Neural cell (in vitro differentiated cells): Measurements from ENCODE around the gene ZRANB1.

ENCODE experiments used
- EP300 ChIP-seq: fragments of 450-650 bp; conservative IDR thresholded peaks from 2 replicates; pipeline ENCODE4 v1.6.1; 2014; ENCODE audit warnings: antibody characterized with exemption, mild to moderate bottlenecking, moderate library complexity; ENCODE audit not compliant: poor library complexity, severe bottlenecking
- EZH2 ChIP-seq: fragments of 200-600, 300-800 bp; shearing (Covaris generic), sonication (generic); IDR thresholded peaks from 2 replicates; pipeline ENCODE4 v1.6.1; 2014; ENCODE audit warnings: antibody characterized with exemption, low read length, borderline replicate concordance, mild to moderate bottlenecking; ENCODE audit not compliant: insufficient read depth, poor library complexity, severe bottlenecking
- MXI1 ChIP-seq: fragments of 450-650 bp; conservative IDR thresholded peaks from 2 replicates; pipeline ENCODE4 v1.6.1; 2014; ENCODE audit warnings: antibody characterized with exemption, mild to moderate bottlenecking; ENCODE audit not compliant: poor library complexity, severe bottlenecking
- POLR2AphosphoS5 ChIP-seq: IDR thresholded peaks from 2 replicates; pipeline ENCODE4 v1.6.1; 2012
- RAD21 ChIP-seq: fragments of 450-650 bp; conservative IDR thresholded peaks from 2 replicates; pipeline ENCODE4 v1.6.1; 2014; ENCODE audit warnings: antibody characterized with exemption, mild to moderate bottlenecking, moderate library complexity
- SMC3 ChIP-seq: fragments of 450-650 bp; conservative IDR thresholded peaks from 2 replicates; pipeline ENCODE4 v1.6.1; 2014; ENCODE audit warnings: antibody characterized with exemption, mild to moderate bottlenecking, moderate library complexity; ENCODE audit not compliant: poor library complexity
- TAF1 ChIP-seq: IDR thresholded peaks from 2 replicates; pipeline ENCODE4 v1.6.1; 2012; ENCODE audit warnings: low read depth
- TF ChIP-seq, protein P1 (sequence below): fragments of 450-650 bp; IDR thresholded peaks from 2 replicates; pipeline ENCODE4 v1.5.1; 2014; ENCODE audit warnings: antibody characterized with exemption, mild to moderate bottlenecking, moderate library complexity; ENCODE audit not compliant: poor library complexity, severe bottlenecking
- TF ChIP-seq, protein P2 (sequence below): IDR thresholded peaks from 2 replicates; pipeline ENCODE4 v1.6.1; 2012; ENCODE audit warnings: borderline replicate concordance

DNA sequence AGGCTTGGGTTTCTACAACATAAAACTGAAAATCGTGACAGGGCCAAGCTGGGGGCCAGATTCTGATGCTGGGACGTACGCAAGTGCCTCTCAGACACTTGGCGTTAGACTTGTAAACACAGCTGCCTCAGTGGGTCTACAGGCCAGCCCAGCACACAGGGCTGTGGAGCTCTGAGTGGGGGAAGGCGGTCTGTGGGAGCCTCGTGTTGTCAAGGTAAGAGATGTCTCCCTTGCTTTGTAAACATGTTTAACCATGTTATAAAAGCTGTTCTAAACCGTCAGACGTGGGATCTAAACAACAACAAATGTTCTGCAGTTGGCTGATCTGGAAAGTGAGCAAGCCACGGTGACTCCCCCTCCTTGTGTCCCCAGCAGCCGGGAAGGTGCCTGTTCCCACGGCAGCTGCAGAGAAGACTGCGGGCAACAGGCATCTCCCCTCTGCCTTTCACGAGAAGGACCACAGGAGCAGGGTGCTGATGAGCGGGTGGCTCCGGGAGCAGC, 67.8 kb downstream of the ZRANB1 start:
- TF ChIP-seq, protein P1, sequence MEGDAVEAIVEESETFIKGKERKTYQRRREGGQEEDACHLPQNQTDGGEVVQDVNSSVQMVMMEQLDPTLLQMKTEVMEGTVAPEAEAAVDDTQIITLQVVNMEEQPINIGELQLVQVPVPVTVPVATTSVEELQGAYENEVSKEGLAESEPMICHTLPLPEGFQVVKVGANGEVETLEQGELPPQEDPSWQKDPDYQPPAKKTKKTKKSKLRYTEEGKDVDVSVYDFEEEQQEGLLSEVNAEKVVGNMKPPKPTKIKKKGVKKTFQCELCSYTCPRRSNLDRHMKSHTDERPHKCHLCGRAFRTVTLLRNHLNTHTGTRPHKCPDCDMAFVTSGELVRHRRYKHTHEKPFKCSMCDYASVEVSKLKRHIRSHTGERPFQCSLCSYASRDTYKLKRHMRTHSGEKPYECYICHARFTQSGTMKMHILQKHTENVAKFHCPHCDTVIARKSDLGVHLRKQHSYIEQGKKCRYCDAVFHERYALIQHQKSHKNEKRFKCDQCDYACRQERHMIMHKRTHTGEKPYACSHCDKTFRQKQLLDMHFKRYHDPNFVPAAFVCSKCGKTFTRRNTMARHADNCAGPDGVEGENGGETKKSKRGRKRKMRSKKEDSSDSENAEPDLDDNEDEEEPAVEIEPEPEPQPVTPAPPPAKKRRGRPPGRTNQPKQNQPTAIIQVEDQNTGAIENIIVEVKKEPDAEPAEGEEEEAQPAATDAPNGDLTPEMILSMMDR: no peak
- TF ChIP-seq, protein P2, sequence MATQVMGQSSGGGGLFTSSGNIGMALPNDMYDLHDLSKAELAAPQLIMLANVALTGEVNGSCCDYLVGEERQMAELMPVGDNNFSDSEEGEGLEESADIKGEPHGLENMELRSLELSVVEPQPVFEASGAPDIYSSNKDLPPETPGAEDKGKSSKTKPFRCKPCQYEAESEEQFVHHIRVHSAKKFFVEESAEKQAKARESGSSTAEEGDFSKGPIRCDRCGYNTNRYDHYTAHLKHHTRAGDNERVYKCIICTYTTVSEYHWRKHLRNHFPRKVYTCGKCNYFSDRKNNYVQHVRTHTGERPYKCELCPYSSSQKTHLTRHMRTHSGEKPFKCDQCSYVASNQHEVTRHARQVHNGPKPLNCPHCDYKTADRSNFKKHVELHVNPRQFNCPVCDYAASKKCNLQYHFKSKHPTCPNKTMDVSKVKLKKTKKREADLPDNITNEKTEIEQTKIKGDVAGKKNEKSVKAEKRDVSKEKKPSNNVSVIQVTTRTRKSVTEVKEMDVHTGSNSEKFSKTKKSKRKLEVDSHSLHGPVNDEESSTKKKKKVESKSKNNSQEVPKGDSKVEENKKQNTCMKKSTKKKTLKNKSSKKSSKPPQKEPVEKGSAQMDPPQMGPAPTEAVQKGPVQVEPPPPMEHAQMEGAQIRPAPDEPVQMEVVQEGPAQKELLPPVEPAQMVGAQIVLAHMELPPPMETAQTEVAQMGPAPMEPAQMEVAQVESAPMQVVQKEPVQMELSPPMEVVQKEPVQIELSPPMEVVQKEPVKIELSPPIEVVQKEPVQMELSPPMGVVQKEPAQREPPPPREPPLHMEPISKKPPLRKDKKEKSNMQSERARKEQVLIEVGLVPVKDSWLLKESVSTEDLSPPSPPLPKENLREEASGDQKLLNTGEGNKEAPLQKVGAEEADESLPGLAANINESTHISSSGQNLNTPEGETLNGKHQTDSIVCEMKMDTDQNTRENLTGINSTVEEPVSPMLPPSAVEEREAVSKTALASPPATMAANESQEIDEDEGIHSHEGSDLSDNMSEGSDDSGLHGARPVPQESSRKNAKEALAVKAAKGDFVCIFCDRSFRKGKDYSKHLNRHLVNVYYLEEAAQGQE: no peak
- TF ChIP-seq EP300 (no peak), POLR2AphosphoS5 (no peak), EZH2 (no peak), TAF1 (no peak), SMC3 (no peak), MXI1 (no peak), RAD21 (no peak)
